Non-pigmented ciliary epithelial cell (primary cell): Measurements from ENCODE around the gene MIA.
"Not testable (repeated sequence)": the region's sequence is repeated elsewhere in the genome, so short reads cannot be mapped to it uniquely, and the experiment has no call there.

Source experiments
- DNase-seq: peaks from one replicate; pipeline ENCODE4 v3.0.0-alpha.2; 2010; ENCODE audit warnings: low read depth

The MIA gene

GRCh38 chr19:40750874-40751537, 24.3 kb upstream of the MIA start, which contains the start of gene SNRPA:
TSS of gene SNRPA (plus strand) at chr19:40751203. CDS start at chr19:40751409, 206 bp downstream.
- peak; percentile 91 for DNase-seq

- no peak for DNase-seq
These were observed 23.0 kb upstream of the MIA start for GRCh38 chr19:40752257-40752781.

- no peak for DNase-seq
These were observed 20.6 kb upstream of the MIA start for GRCh38 chr19:40754611-40755247.

GRCh38 chr19:40755248-40755624, 20.1 kb upstream of the MIA start:
- no peak for DNase-seq

GRCh38 chr19:40755791-40756190, 19.5 kb upstream of the MIA start:
- DNase-seq = no peak

- no peak for DNase-seq
These were observed 18.7 kb upstream of the MIA start for GRCh38 chr19:40756502-40757110.

GRCh38 chr19:40758491-40758890, 16.8 kb upstream of the MIA start:
- no peak for DNase-seq

- DNase-seq = no peak
These were observed 16.0 kb upstream of the MIA start for GRCh38 chr19:40759352-40759751.

GRCh38 chr19:40762754-40763470, 12.4 kb upstream of the MIA start:
- no peak for DNase-seq

GRCh38 chr19:40763526-40763925, 11.8 kb upstream of the MIA start:
- no peak for DNase-seq

- no peak for DNase-seq
These were observed 11.4 kb upstream of the MIA start for GRCh38 chr19:40763963-40764362.

- not testable (repeated sequence) for DNase-seq
These were observed 8.9 kb upstream of the MIA start for GRCh38 chr19:40766385-40766784.

GRCh38 chr19:40768869-40769268, 6.5 kb upstream of the MIA start:
- DNase-seq = no peak

GRCh38 chr19:40771101-40771862, 4.0 kb upstream of the MIA start:
- DNase-seq = not testable (repeated sequence)

GRCh38 chr19:40775632-40776022, 306 bp downstream of the MIA start:
- no peak for DNase-seq

- DNase-seq = no peak
These were observed 1.0 kb downstream of the MIA start for GRCh38 chr19:40776364-40776763.

GRCh38 chr19:40776932-40777644, 1.8 kb downstream of the MIA start:
- peak; percentile 70 for DNase-seq

GRCh38 chr19:40777645-40777936, 2.3 kb downstream of the MIA start:
- DNase-seq = no peak

GRCh38 chr19:40777937-40778705, 2.8 kb downstream of the MIA start, which contains the start of gene RAB4B:
TSS of gene RAB4B (plus strand) at chr19:40778247. CDS start at chr19:40778376, 129 bp downstream.
- peak; percentile 99 for DNase-seq

GRCh38 chr19:40778706-40779284, 3.5 kb downstream of the MIA start:
- DNase-seq = no peak
